Measurements from ENCODE around the gene SSBP1. TPM values are rescaled to one million over a fixed set of nuclear protein-coding genes. Genes with fewer than 3 reads are reported as not detected.

Gene SSBP1
- polyA plus RNA-seq, 2 of the 4 experiments (the other 2 are of a cell fraction), result 368 to 453 TPM

DNA sequence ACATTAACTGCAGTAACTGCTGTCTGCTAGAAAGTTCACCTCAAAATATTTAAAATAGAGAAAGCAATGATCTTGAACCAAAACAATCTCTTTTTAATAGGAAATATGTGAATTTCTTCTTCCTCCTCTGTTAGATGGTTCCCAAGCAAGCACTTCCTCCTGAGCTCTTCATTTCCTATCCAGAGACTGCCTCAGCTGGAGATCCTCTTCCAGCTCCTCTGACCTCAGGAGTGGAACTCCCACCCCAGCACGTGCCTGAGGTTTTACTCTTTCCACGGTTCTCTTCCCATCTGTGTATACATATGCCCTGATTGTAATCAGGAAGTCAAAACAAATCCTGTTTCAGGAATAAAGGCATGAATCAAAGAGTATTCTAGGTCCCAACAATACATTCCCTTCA is 41.8 kb upstream of the SSBP1 start:
- Histone ChIP-seq H3K4me2 (peak overlapping the region; percentile 62), H3K4me1 (peaks cover 63% of the 10 kb centered on the region), H3K4me3 (0 out of 3 replicates have a peak overlapping the region, but pooled peaks have one; percentile 2), H3K9me3 (no peaks in the 10 kb centered on the region), H3K27ac (peak overlapping the region; percentile 58 to 71)
- WGBS (ENCODE audit: missing lambda C conversion rate), result 31% methylated on average over 2 of the region's 2 CpGs
- ATAC-seq, result no peak
- DNase-seq (ENCODE audit: low read depth in 1 of 2, low spot score in 1 of 2), result no peak
- CTCF ChIA-PET, result interaction anchor here (1.2 to 2.3 kb wide), 4 partner anchors 41 to 46 kb away, joined by 4 to 16 read pairs (median 6); partner anchors contain the start of gene SSBP1
- FAIRE-seq, result no peak
- TF ChIP-seq RFX5 (IDR thresholded peaks at IDR 0.05) (no peak), PHF8 (IDR thresholded peaks at IDR 0.05; ENCODE audit: borderline replicate concordance, low read depth) (no peak), MYC (IDR thresholded peaks at IDR 0.05; ENCODE audit: borderline replicate concordance, low read length) (no peak)
- POLR2A ChIA-PET, result interaction anchor here (2.1 kb wide), 1 partner anchor 42 kb away, joined by 11 read pairs; the partner anchor contains the start of gene SSBP1

DNA sequence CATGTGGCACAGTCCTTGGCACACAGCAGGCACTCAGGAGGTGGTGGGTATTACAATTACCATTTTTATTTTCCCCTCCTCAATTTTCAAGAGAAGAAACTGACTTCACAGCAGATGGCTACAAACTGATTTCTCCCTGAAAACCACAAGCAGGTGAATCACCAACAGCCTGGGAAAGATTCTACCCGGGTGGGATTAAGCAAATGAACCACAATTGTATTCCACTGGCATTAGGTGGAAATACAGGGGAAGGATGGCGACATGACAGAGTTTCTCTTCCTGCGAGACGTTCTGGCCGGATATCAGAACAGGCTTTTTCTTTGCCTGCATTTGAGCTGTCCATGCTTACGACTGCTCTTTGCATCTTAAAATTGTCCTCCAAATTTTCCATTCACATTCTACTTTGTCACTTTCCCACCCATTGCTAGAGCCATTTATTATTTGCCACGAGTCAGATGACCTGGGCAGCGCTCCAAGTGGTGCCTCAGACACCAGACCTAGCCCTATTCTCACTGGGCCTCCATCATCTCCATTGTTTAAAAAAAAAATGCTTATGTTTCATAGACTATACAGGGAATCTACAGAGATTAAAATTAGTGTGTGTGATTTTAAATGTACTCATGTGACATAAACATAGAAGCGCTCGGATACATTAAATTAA is 40.8 kb upstream of the SSBP1 start:
- no peak for DNase-seq (ENCODE audit: low read depth in 1 of 2, low spot score in 1 of 2)
- CTCF ChIA-PET, result interaction anchor here (1.2 to 2.3 kb wide), 4 partner anchors 11 to 47 kb away, joined by 4 to 16 read pairs (median 4); partner anchors contain the start of genes SSBP1 and WEE2

DNA sequence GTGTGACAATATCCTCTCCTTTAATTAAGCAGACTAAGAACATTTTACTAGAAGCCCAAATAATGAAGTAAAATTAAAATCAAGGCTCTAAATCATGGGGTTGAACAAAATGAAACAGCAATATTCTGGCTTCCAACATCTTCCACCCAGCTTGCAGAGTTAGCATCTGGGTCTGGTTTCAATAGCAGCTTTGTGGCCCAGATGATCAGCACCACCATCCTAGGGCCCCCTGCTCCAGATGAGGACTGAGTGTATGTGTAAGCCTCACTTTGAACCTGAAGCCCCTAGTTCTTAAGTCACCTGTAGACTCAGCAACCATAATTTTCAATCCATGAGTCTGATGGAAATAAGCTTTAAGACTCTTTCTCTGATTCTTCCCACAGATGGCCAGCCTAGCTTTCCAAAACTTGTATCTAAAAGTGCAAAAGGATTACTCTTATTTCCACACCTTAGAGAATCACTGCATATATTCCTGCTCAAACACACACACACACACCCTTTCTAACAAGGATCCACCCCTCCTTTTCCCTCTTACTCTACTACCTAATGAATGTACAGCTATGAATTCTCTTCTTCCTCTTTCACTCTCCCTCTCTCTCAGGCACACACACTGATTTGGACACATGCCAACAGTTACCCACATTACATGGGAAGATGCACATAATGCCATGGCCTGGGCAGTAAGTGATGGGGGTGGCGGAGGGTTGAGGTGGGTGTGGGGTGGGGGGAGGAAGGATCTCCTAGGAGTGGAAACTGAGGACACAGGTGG is 39.7 kb upstream of the SSBP1 start:
- no peak for DNase-seq (ENCODE audit: low read depth in 1 of 2, low spot score in 1 of 2)
- FAIRE-seq, result no peak
- H3K4me2 ChIP-seq, result peak overlapping the region; percentile 62; the same call in 2 of the 3 replicates
- no peak overlapping the region for H3K4me3 ChIP-seq
- H3K4me1 ChIP-seq, result peaks cover 71% of the 10 kb centered on the region
- ChIA-PET POLR2A (interaction anchor here (1.0 kb wide), 1 partner anchor 39 kb away, joined by 3 read pairs; the partner anchor contains the start of gene SSBP1), CTCF (interaction anchor here (0.6 to 1.2 kb wide), 2 partner anchors 10 to 21 kb away, joined by 3 to 4 read pairs; partner anchors contain the start of gene WEE2)
- ATAC-seq, result no peak
- H3K27ac ChIP-seq, result no peak overlapping the region; a peak in 1 of 6 replicates
- TF ChIP-seq TP53 (CRISPR knock-in tag; IDR thresholded peaks at IDR 0.05) (no peak), KDM1A (IDR thresholded peaks at IDR 0.05; ENCODE audit: low read depth) (no peak), ZNF302 (CRISPR knock-in tag; IDR thresholded peaks at IDR 0.05) (no peak), FOXS1 (CRISPR knock-in tag; IDR thresholded peaks at IDR 0.05) (no peak), HDAC2 (IDR thresholded peaks at IDR 0.05) (no peak), PHF8 (IDR thresholded peaks at IDR 0.05; ENCODE audit: borderline replicate concordance, low read depth) (no peak), HOXB5 (CRISPR knock-in tag; IDR thresholded peaks at IDR 0.05) (no peak), CHD4 (IDR thresholded peaks at IDR 0.05; ENCODE audit: borderline replicate concordance) (no peak), ZSCAN20 (CRISPR knock-in tag; IDR thresholded peaks at IDR 0.05) (no peak), CHD2 (IDR thresholded peaks at IDR 0.05; ENCODE audit: low read length, partially characterized antibody) (no peak), FOSL2 (IDR thresholded peaks at IDR 0.05) (no peak), FOSL2 (CRISPR knock-in tag; IDR thresholded peaks at IDR 0.05) (no peak), MAFK (IDR thresholded peaks at IDR 0.05; ENCODE audit: partially characterized antibody) (no peak), HOXA7 (CRISPR knock-in tag; IDR thresholded peaks at IDR 0.05) (no peak), NPAS2 (CRISPR knock-in tag; IDR thresholded peaks at IDR 0.05; ENCODE audit: borderline replicate concordance) (no peak), CBX8 (IDR thresholded peaks at IDR 0.05) (no peak)
- TF ChIP-seq, protein P1, sequence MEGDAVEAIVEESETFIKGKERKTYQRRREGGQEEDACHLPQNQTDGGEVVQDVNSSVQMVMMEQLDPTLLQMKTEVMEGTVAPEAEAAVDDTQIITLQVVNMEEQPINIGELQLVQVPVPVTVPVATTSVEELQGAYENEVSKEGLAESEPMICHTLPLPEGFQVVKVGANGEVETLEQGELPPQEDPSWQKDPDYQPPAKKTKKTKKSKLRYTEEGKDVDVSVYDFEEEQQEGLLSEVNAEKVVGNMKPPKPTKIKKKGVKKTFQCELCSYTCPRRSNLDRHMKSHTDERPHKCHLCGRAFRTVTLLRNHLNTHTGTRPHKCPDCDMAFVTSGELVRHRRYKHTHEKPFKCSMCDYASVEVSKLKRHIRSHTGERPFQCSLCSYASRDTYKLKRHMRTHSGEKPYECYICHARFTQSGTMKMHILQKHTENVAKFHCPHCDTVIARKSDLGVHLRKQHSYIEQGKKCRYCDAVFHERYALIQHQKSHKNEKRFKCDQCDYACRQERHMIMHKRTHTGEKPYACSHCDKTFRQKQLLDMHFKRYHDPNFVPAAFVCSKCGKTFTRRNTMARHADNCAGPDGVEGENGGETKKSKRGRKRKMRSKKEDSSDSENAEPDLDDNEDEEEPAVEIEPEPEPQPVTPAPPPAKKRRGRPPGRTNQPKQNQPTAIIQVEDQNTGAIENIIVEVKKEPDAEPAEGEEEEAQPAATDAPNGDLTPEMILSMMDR (IDR thresholded peaks at IDR 0.05), result no peak
- TF ChIP-seq, protein P2, sequence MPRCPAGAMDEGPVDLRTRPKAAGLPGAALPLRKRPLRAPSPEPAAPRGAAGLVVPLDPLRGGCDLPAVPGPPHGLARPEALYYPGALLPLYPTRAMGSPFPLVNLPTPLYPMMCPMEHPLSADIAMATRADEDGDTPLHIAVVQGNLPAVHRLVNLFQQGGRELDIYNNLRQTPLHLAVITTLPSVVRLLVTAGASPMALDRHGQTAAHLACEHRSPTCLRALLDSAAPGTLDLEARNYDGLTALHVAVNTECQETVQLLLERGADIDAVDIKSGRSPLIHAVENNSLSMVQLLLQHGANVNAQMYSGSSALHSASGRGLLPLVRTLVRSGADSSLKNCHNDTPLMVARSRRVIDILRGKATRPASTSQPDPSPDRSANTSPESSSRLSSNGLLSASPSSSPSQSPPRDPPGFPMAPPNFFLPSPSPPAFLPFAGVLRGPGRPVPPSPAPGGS (IDR thresholded peaks at IDR 0.05), result no peak
- TF ChIP-seq, protein P3, sequence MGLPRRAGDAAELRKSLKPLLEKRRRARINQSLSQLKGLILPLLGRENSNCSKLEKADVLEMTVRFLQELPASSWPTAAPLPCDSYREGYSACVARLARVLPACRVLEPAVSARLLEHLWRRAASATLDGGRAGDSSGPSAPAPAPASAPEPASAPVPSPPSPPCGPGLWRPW (IDR thresholded peaks at IDR 0.05), result no peak
- H3K9me3 ChIP-seq, result no peaks in the 10 kb centered on the region
- no CpG with 5 or more reads among the region's 1 CpG for WGBS (ENCODE audit: missing lambda C conversion rate)

More for the DNA sequence above, 40.8 kb upstream of the SSBP1 start:
- no peak for TF ChIP-seq KDM5A (IDR thresholded peaks at IDR 0.05)
- TF ChIP-seq, protein P4, sequence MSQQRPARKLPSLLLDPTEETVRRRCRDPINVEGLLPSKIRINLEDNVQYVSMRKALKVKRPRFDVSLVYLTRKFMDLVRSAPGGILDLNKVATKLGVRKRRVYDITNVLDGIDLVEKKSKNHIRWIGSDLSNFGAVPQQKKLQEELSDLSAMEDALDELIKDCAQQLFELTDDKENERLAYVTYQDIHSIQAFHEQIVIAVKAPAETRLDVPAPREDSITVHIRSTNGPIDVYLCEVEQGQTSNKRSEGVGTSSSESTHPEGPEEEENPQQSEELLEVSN (IDR thresholded peaks at IDR 0.05; ENCODE audit: borderline replicate concordance, low read depth), result no peak
- no peak for TF ChIP-seq NPAS2 (CRISPR knock-in tag; IDR thresholded peaks at IDR 0.05; ENCODE audit: borderline replicate concordance)
- TF ChIP-seq, protein P5, sequence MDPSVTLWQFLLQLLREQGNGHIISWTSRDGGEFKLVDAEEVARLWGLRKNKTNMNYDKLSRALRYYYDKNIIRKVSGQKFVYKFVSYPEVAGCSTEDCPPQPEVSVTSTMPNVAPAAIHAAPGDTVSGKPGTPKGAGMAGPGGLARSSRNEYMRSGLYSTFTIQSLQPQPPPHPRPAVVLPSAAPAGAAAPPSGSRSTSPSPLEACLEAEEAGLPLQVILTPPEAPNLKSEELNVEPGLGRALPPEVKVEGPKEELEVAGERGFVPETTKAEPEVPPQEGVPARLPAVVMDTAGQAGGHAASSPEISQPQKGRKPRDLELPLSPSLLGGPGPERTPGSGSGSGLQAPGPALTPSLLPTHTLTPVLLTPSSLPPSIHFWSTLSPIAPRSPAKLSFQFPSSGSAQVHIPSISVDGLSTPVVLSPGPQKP (IDR thresholded peaks at IDR 0.05; ENCODE audit: low read depth, low read length), result no peak
- no peak for TF ChIP-seq FOSB (CRISPR knock-in tag; IDR thresholded peaks at IDR 0.05)
- no peak for FAIRE-seq
- peaks cover 64% of the 10 kb centered on the region for H3K4me1 ChIP-seq
- POLR2A ChIA-PET, result no interaction called here
- 76% methylated on average over 10 of the region's 10 CpGs for WGBS (ENCODE audit: missing lambda C conversion rate)
- H3K27ac ChIP-seq, result peak overlapping the region; percentile 58 to 71; a peak in 2 of 6 replicates
- H3K4me3 ChIP-seq, result no peak overlapping the region
- no peaks in the 10 kb centered on the region for H3K9me3 ChIP-seq
- H3K4me2 ChIP-seq, result peak overlapping the region; percentile 62
- no peak for ATAC-seq
